WI38 (cell line): Measurements from ENCODE around the gene PRDM10.

Experiments
- H3K4me3 ChIP-seq: 2 replicates; pipeline ENCODE4 v1.5.1; 2011; ENCODE audit warnings: low read depth, mild to moderate bottlenecking, control low read depth, low read length
- TF ChIP-seq, protein P1 (sequence below): IDR thresholded peaks from 2 replicates; pipeline ENCODE4 v1.5.1; 2012; ENCODE audit warnings: low read depth, mild to moderate bottlenecking, control low read depth, low read length

PRDM10 gene, protein sequence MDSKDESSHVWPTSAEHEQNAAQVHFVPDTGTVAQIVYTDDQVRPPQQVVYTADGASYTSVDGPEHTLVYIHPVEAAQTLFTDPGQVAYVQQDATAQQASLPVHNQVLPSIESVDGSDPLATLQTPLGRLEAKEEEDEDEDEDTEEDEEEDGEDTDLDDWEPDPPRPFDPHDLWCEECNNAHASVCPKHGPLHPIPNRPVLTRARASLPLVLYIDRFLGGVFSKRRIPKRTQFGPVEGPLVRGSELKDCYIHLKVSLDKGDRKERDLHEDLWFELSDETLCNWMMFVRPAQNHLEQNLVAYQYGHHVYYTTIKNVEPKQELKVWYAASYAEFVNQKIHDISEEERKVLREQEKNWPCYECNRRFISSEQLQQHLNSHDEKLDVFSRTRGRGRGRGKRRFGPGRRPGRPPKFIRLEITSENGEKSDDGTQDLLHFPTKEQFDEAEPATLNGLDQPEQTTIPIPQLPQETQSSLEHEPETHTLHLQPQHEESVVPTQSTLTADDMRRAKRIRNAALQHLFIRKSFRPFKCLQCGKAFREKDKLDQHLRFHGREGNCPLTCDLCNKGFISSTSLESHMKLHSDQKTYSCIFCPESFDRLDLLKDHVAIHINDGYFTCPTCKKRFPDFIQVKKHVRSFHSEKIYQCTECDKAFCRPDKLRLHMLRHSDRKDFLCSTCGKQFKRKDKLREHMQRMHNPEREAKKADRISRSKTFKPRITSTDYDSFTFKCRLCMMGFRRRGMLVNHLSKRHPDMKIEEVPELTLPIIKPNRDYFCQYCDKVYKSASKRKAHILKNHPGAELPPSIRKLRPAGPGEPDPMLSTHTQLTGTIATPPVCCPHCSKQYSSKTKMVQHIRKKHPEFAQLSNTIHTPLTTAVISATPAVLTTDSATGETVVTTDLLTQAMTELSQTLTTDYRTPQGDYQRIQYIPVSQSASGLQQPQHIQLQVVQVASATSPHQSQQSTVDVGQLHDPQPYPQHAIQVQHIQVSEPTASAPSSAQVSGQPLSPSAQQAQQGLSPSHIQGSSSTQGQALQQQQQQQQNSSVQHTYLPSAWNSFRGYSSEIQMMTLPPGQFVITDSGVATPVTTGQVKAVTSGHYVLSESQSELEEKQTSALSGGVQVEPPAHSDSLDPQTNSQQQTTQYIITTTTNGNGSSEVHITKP

DNA sequence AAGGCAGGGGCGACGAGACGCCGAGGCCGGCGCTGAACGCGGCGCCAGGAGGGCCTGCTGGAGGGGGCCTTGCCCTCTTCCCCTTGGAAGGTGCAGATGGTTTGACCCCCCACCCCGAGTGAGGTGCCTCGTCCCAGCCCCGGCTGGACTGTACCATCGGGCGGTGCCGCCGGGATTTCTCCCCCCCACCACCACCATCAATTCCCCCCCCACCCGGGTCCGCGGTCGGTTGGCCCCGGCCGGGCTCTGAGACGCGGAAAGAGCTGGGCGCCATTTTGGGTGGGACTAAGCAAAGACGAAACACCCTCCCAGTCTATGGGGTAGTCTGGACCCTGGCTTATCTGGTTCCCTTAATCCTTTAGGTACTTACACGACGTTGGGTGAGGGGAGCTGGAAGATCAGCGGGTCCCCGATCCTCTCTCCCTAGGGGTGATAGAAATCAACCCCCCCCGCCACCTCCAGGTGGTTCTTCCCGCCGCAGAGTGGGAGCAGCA, at the start of gene PRDM10:
TSS of gene PRDM10 (minus strand) at position 484 of the 494 bp plus-strand sequence. CDS start 41,871 bp downstream, outside the sequence.
- peak within 1 kb of the TSS; percentile 72 for H3K4me3 ChIP-seq
- TF ChIP-seq, protein P1, sequence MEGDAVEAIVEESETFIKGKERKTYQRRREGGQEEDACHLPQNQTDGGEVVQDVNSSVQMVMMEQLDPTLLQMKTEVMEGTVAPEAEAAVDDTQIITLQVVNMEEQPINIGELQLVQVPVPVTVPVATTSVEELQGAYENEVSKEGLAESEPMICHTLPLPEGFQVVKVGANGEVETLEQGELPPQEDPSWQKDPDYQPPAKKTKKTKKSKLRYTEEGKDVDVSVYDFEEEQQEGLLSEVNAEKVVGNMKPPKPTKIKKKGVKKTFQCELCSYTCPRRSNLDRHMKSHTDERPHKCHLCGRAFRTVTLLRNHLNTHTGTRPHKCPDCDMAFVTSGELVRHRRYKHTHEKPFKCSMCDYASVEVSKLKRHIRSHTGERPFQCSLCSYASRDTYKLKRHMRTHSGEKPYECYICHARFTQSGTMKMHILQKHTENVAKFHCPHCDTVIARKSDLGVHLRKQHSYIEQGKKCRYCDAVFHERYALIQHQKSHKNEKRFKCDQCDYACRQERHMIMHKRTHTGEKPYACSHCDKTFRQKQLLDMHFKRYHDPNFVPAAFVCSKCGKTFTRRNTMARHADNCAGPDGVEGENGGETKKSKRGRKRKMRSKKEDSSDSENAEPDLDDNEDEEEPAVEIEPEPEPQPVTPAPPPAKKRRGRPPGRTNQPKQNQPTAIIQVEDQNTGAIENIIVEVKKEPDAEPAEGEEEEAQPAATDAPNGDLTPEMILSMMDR, result no peak

DNA sequence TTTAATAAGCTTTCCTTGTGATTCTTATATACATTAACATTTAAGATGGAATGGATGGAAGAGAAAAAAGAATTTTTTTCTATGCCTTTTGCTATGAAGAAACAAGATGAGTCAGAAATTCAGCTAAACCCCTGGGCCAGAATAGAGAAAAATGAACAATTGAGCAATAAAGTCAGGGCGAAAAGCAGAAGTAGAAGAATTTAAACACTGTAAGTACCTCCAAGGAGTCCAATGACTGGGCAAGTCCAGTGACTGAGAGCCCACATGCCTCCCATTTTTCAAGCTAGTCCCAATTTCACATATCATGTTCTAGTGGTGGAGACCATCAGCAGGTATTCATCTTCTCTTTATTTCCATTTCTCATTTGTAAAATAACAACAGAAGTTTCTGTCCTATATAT, 48.4 kb upstream of the PRDM10 start:
- TF ChIP-seq, protein P1, result no peak

DNA sequence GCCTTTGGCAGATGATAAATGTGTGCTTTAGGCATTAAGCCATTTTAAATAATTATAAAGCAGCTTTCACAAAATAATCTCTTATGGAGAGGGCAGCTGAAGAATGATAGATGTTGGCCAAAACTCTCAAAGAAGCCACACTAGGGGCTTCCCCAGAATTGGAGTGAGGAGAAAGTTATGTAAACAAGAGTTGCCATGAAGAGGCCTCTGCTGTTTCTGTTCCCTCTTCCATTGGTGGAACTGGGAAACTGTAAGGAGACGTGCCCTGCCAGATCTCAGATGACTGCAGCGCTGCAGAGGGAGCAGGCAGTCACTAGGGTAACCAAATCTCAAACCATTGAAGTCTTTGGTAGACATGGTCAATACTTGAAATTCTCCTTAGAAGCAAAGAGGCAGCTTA, 47.6 kb upstream of the PRDM10 start:
- H3K4me3 ChIP-seq, result no peak overlapping the region
- TF ChIP-seq, protein P1, result no peak

More for the DNA sequence above, 48.4 kb upstream of the PRDM10 start:
- H3K4me3 ChIP-seq, result no peak overlapping the region

DNA sequence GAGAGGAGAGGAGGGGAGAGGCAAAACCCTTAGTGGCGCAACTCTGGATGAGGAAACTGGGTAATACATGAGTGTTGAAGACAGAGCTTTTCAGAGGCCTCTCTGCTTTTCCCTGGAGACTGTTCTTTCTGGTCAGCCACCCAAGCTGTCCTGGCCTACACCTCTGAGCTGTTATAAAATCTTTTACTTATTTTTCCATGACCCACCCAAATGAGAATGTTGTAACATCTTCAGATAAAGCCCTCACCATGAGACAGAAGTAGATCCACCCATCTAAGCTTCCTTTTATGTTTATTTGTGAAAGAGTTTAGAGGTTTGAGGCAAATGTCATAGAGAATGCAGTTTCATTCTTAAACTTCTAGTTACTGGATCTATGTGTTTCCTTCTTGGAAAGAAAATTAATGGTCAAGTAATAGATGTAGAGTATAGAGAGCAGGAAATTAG, 46.7 kb upstream of the PRDM10 start:
- TF ChIP-seq, protein P1, result no peak
- no peak overlapping the region for H3K4me3 ChIP-seq

DNA sequence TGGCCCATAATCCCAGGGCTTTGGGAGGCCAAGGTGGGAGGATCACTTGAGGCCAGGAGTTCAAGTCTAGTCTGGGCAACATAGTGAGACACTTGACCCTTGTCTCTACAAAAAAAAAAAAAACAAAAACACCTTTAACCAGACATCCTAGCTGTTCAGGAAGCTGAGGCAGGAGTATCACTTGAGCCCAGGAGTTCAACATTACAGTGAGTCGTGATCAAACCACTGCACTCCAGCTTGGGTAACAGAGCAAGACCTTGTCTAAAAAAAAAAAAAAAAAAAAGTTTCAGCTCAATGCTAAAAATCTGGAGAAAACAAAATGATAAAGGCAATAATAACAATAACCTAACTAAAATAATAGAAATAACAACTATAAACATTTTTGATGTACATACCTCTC, 44.5 kb upstream of the PRDM10 start:
- no peak overlapping the region for H3K4me3 ChIP-seq
- TF ChIP-seq, protein P1, result no peak

DNA sequence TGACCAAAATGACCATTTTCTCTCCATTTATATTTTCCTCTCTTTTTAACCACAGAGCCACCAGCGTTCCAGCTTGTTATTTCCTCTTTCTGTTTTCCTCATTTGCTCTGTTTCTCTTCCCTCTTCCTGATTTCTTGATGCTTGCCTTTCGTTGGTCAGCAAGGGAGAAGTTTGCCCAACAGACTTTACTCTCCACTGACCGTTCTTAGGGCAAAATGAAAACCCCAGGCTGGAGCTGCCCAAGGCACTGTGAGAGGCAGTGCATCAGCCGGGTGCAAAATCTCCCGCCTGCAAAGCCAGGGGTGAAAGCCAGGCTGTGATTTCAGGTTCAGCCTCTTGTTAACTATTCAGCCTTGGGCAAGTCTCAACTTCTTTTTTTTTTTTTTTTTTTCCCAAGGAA, 40.9 kb upstream of the PRDM10 start:
- H3K4me3 ChIP-seq, result no peak overlapping the region
- TF ChIP-seq, protein P1, result no peak
